GM19238 (cell line): ENCODE data around the gene RBM38.

Experiments
- DNase-seq: peaks from one replicate; pipeline ENCODE4 v3.0.0; 2011; ENCODE audit warnings: low spot score; ENCODE audit not compliant: insufficient read length

Gene RBM38

DNA sequence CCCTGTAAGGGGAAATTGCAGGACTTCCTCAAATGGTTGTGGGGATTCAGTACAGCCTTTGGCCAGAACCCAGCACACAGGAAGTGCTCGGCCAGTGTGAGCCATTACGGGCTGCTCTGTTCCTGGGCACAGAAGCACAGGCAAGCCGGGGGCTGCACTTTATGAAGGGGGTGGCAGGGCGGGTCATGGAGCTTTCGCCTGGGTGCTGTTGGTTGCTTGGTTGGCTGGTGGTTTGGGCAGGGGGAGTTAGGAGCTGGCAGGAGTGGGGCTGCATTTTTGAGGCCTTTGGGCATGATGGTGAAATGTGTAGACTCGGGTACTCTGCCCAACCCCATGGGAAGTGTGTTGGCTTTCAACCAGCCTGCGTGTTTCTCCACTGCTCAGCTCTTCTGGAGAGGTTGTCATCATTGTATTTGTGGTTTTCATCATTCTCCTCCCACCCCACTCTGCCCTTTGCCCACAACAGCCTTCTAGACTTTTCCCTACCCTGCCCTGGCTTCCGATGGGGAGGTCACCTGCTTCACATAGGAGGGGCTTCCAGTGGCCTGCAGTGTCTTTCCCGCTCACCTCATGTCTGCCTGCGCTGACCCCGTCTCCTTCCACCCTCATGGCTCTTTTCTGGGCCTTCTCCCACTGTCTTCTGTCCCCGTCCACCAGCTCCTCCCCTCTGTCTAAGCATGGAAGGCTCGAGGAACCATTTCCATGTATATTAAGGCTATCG is 16.1 kb upstream of the RBM38 start:
- DNase-seq, result no peak

- DNase-seq, result no peak
Observed at GRCh38 chr20:57375652-57376230, 15.5 kb upstream of the RBM38 start.

DNA sequence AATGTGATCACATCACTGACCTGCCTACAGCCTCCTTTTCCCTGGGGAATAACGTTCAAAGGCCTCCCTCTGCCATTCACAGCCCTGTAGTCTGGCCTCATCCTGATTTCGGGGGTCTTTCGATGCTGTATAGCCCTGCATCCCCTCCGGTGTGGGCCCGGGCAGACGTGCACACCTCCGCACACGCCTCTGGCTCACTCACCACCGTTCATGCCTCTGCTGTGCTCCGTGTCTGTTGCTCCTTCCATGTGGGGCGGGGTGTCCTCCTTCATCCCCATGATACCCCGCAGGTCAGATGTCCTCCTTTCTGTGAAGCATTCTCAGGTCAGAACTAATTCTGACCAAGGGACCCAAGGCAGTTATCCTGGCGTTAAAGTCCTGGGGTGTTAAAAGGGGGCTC is 13.8 kb upstream of the RBM38 start:
- no peak for DNase-seq

DNA sequence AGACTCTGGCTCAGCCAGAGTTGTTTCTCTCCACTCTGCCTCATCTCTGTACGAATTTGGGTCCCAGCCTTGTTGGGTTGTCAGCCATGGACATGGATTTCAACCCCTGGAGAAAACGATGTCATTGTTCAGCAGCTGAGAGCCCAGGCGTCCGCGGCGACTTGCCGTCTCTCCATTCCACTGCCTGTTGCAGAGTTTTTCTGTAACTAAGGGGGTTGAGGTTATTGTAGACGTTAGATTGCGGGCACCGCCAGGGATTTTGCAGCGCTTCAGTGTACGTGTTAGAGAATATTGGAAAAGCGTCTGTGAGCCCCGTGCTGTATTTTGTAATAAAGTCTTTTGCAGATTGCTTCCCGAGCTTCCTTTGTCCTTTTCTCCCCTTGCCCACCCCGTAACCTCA is 13.1 kb upstream of the RBM38 start:
- no peak for DNase-seq

DNA sequence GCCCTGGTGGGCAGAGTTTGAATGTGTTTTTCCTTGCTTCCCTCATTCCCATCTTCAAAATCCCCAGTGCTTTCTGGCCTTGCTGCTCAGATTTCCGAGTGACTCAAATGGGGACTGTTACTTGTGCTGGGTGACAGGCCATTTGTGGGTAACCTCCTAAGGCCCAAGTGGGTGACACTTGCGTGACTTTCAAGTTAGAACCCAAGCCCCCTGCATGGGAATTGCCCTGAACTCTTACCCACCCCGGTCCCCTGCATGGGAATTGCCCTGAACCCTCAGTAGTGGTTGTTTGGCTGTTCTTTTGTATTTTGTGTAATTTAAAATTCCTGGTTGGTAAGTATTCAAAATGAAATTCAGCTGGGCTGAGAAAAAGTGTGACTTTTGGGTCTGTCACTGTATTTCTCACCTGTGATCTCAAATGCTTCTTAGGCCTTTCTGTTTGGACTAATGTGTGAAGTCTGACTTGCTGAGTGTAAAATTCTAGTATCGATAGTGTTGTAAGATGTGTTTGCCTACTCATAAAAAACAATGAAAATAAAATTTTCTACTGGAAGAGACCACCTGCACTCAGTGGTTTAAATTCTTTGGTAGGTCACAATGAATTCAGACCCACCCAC is 12.4 kb upstream of the RBM38 start:
- DNase-seq, result no peak

- DNase-seq, result no peak
Observed at GRCh38 chr20:57379263-57379647, 11.9 kb upstream of the RBM38 start.

- DNase-seq, result no peak
Observed at GRCh38 chr20:57380081-57380750, 11.0 kb upstream of the RBM38 start.

- peak; percentile 78 for DNase-seq
Observed at GRCh38 chr20:57381596-57382503, 9.3 kb upstream of the RBM38 start.

GRCh38 chr20:57382516-57382915 is 8.7 kb upstream of the RBM38 start:
- no peak for DNase-seq

DNA sequence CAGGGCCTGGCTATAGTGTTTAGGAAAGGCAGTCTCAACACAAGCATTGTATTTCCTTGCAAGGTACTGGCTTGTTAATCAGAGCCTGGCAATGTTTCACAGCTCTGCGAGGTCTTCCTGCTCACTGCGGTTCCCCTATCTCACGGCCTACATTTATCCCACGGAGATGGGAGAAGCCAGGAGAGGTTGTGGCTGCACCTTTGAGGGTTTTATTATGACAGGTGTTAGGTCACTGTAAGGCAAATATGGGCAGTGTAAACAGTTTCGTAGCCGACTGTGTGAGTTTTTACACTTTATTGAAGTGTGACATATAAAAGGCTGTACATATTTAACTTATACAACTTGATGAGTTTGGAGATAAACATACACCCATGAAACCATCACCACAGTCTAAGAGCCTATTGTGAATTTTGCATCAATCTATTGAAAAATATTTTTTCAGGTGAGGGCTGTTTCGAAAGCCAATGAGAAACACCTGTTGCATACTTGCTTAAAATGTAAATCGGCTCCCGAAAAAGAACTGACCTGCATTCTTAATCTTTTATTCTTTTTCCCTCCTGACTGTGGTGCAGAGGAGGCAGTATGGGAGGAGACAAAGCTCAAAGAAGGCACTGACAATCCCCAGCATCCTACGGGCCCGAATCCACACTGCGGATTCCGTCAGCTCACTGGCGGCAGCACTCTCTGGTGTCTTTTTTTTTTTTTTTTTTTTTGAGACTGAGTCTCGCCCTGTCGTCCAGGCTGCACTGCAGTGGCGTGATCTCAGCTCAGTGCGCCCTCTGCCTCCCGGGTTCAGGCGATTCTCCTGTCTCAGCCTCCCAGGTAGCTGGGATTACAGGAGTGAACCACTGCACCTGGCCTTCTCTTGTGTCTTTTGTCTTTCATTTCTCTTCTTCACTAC is 7.5 kb upstream of the RBM38 start:
- no peak for DNase-seq

- DNase-seq, result no peak
Observed at GRCh38 chr20:57384486-57384885, 6.7 kb upstream of the RBM38 start.

- no peak for DNase-seq
Observed at GRCh38 chr20:57384953-57385761, 6.0 kb upstream of the RBM38 start.

GRCh38 chr20:57385940-57386339 is 5.3 kb upstream of the RBM38 start:
- DNase-seq, result no peak

DNA sequence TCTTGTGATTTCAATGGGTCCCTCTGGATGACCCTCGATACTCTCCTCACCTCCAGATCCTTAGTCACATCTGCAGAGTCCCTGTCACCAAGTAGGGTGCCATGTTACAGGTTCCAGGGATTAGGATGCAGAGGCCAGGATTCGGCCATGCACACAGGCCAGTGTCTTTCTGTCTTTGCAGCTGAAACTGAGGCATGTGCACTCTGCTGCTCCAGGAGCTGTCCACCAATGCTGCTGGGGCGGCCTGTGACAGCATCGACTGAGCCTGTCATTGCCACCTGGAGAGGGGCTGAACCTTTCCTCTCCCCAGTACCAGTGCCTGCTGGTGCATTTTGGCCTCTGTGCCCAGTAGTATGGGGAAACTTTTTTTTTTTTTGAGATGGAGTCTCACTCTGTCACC is 4.4 kb upstream of the RBM38 start:
- DNase-seq, result no peak

DNA sequence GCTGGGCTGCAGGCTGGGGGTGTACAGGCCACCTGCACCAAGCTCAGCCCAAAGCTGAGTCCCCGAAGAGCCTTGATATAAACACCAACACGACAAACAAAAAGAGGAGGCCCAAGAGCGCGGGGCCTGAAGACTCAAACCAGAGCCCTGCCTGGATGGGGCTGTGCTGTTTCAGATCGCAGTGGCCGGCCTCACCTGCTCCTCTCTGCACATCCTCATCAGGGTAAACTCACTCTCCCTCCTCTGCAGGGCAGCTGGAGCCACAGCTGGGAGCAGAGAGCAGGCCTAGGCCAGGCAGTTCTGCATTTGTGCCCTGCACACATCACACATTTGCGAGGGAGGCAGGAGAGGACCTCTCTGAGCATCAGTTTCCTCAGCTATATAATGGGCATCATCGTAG is 3.7 kb upstream of the RBM38 start:
- DNase-seq, result no peak

GRCh38 chr20:57387945-57388371 is 3.2 kb upstream of the RBM38 start:
- DNase-seq, result no peak

- peak; percentile 66 for DNase-seq
Observed at GRCh38 chr20:57388953-57389694, 2.1 kb upstream of the RBM38 start.

GRCh38 chr20:57389695-57390603 is 1.2 kb upstream of the RBM38 start:
- peak; percentile 58 for DNase-seq
